ENCODE measurements around the gene SIX3. TPM values are rescaled to one million over a fixed set of nuclear protein-coding genes. Genes with fewer than 3 reads are reported as not detected.

SIX3 gene
- polyA plus RNA-seq, 1 of the 3 experiments (the other 2 are of a cell fraction), result 0.58 TPM

DNA sequence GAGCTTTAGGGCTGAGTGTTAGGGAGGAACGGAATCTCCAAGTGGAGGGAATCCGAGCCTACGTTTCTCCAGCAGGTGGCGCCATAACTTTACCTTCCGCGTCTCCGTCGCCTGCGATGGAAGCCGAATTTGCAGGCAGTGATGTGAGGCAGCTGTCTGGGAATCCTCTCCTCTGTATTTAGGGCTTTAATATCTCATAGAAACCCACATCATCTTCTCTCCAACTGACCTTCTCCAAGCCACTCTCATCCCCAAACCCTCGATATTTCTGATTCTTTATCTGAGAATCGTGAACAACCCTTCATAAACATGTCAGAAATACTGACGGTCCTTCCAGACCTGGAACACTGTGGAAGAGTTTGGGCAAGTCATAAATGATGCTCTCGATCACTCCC, 40.2 kb downstream of the SIX3 start:
- 11% methylated on average over 14 of the region's 14 CpGs for WGBS (ENCODE audit: low lambda C conversion rate)
- H3K4me3 ChIP-seq (ENCODE audit: low read depth in 2 of 2, low read length in 1 of 2), result peak overlapping the region in 1 of 2 experiments; percentile 10; a peak in 1 of 4 replicates
- ChIA-PET POLR2A (interaction anchor here (1.0 kb wide), 1 partner anchor 188 kb away, joined by 3 read pairs; no protein-coding TSS in a partner anchor), CTCF (interaction anchor here (0.5 to 12.3 kb wide), 127 partner anchors 8 to 937 kb away, joined by 3 to 318 read pairs (median 4); partner anchors contain the start of genes CAMKMT, PREPL, SIX2 and SRBD1)
- no peak overlapping the region for H3K27ac ChIP-seq (ENCODE audit: low read depth in 2 of 2, low read length in 1 of 2)
- no peak overlapping the region; the same call in 1 of the 2 replicates for H2AFZ ChIP-seq (ENCODE audit: low read depth)
- H4K20me1 ChIP-seq (ENCODE audit: insufficient read depth), result no peaks in the 10 kb centered on the region
- H3K36me3 ChIP-seq (replicated peaks in 1 of 2; ENCODE audit: control insufficient read depth in 1 of 2, insufficient read depth in 2 of 2, low read length in 1 of 2), result no peaks in the 10 kb centered on the region
- no peaks in the 10 kb centered on the region for H3K27me3 ChIP-seq (ENCODE audit: insufficient read depth)
- no peaks in the 10 kb centered on the region for H3F3A ChIP-seq (replicated peaks; ENCODE audit: insufficient read depth)
- H3K4me2 ChIP-seq, result no peak overlapping the region
- no peaks in the 10 kb centered on the region; a peak in 1 of 4 replicates for H3K4me1 ChIP-seq (ENCODE audit: control insufficient read depth in 1 of 2, insufficient read depth in 2 of 2, low read depth in 1 of 2, low read length in 1 of 2)
- H3K9ac ChIP-seq, result no peak overlapping the region
- no peaks in the 10 kb centered on the region for H3K9me2 ChIP-seq
- H3K79me2 ChIP-seq (ENCODE audit: insufficient read depth), result no peaks in the 10 kb centered on the region
- no peaks in the 10 kb centered on the region for H3K9me3 ChIP-seq
- peak; percentile 87 for DNase-seq
- no peak for TF ChIP-seq EZH2phosphoT487 (IDR thresholded peaks at IDR 0.05; ENCODE audit: borderline replicate concordance, low read depth)
- TF ChIP-seq YY1 (IDR thresholded peaks at IDR 0.05; ENCODE audit: low read depth), result no peak
- TF ChIP-seq, protein P1, sequence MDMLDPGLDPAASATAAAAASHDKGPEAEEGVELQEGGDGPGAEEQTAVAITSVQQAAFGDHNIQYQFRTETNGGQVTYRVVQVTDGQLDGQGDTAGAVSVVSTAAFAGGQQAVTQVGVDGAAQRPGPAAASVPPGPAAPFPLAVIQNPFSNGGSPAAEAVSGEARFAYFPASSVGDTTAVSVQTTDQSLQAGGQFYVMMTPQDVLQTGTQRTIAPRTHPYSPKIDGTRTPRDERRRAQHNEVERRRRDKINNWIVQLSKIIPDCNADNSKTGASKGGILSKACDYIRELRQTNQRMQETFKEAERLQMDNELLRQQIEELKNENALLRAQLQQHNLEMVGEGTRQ (IDR thresholded peaks at IDR 0.05; ENCODE audit: borderline replicate concordance, low read depth, low read length), result no peak
- TF ChIP-seq, protein P2, sequence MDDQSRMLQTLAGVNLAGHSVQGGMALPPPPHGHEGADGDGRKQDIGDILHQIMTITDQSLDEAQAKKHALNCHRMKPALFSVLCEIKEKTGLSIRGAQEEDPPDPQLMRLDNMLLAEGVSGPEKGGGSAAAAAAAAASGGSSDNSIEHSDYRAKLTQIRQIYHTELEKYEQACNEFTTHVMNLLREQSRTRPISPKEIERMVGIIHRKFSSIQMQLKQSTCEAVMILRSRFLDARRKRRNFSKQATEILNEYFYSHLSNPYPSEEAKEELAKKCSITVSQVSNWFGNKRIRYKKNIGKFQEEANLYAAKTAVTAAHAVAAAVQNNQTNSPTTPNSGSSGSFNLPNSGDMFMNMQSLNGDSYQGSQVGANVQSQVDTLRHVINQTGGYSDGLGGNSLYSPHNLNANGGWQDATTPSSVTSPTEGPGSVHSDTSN (IDR thresholded peaks at IDR 0.05), result no peak
- peak; percentile 32; the same call in 1 of the 2 replicates for TF ChIP-seq NRF1 (IDR thresholded peaks at IDR 0.05; ENCODE audit: low read depth, low read length)
- TF ChIP-seq MEF2A (IDR thresholded peaks at IDR 0.05; ENCODE audit: borderline replicate concordance, low read depth), result no peak
- TF ChIP-seq RCOR1 (IDR thresholded peaks at IDR 0.05; ENCODE audit: low read length), result no peak
- TF ChIP-seq FOSL2 (IDR thresholded peaks at IDR 0.05; ENCODE audit: borderline replicate concordance, low read depth), result no peak
- TF ChIP-seq, protein P3, sequence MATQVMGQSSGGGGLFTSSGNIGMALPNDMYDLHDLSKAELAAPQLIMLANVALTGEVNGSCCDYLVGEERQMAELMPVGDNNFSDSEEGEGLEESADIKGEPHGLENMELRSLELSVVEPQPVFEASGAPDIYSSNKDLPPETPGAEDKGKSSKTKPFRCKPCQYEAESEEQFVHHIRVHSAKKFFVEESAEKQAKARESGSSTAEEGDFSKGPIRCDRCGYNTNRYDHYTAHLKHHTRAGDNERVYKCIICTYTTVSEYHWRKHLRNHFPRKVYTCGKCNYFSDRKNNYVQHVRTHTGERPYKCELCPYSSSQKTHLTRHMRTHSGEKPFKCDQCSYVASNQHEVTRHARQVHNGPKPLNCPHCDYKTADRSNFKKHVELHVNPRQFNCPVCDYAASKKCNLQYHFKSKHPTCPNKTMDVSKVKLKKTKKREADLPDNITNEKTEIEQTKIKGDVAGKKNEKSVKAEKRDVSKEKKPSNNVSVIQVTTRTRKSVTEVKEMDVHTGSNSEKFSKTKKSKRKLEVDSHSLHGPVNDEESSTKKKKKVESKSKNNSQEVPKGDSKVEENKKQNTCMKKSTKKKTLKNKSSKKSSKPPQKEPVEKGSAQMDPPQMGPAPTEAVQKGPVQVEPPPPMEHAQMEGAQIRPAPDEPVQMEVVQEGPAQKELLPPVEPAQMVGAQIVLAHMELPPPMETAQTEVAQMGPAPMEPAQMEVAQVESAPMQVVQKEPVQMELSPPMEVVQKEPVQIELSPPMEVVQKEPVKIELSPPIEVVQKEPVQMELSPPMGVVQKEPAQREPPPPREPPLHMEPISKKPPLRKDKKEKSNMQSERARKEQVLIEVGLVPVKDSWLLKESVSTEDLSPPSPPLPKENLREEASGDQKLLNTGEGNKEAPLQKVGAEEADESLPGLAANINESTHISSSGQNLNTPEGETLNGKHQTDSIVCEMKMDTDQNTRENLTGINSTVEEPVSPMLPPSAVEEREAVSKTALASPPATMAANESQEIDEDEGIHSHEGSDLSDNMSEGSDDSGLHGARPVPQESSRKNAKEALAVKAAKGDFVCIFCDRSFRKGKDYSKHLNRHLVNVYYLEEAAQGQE (IDR thresholded peaks at IDR 0.05; ENCODE audit: low read depth, low read length), result no peak
- TF ChIP-seq, protein P4, sequence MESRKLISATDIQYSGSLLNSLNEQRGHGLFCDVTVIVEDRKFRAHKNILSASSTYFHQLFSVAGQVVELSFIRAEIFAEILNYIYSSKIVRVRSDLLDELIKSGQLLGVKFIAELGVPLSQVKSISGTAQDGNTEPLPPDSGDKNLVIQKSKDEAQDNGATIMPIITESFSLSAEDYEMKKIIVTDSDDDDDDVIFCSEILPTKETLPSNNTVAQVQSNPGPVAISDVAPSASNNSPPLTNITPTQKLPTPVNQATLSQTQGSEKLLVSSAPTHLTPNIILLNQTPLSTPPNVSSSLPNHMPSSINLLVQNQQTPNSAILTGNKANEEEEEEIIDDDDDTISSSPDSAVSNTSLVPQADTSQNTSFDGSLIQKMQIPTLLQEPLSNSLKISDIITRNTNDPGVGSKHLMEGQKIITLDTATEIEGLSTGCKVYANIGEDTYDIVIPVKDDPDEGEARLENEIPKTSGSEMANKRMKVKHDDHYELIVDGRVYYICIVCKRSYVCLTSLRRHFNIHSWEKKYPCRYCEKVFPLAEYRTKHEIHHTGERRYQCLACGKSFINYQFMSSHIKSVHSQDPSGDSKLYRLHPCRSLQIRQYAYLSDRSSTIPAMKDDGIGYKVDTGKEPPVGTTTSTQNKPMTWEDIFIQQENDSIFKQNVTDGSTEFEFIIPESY (IDR thresholded peaks at IDR 0.05; ENCODE audit: borderline replicate concordance, low read depth), result no peak
- TF ChIP-seq ELF1 (IDR thresholded peaks at IDR 0.05), result no peak
- TF ChIP-seq RFX5 (IDR thresholded peaks at IDR 0.05; ENCODE audit: low read length), result no peak
- TF ChIP-seq, protein P5, sequence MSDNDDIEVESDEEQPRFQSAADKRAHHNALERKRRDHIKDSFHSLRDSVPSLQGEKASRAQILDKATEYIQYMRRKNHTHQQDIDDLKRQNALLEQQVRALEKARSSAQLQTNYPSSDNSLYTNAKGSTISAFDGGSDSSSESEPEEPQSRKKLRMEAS (IDR thresholded peaks at IDR 0.05; ENCODE audit: low read depth), result no peak
- TF ChIP-seq SIN3A (IDR thresholded peaks at IDR 0.05; ENCODE audit: borderline replicate concordance, low read depth, low read length), result no peak
- TF ChIP-seq MXI1 (IDR thresholded peaks at IDR 0.05; ENCODE audit: low read depth, low read length), result no peak
- TF ChIP-seq CHD2 (IDR thresholded peaks at IDR 0.05; ENCODE audit: low read length, partially characterized antibody), result peak; percentile 68
- TF ChIP-seq TCF12 (IDR thresholded peaks at IDR 0.05), result no peak
- no peak for TF ChIP-seq TAF1 (IDR thresholded peaks at IDR 0.05; ENCODE audit: borderline replicate concordance, low read depth, low read length)
- no peak for TF ChIP-seq EP300 (IDR thresholded peaks at IDR 0.05; ENCODE audit: borderline replicate concordance in 1 of 2, low read depth in 1 of 2, low read length in 1 of 2)
- TF ChIP-seq RAD21 (IDR thresholded peaks at IDR 0.05; ENCODE audit: low read length), result peak; percentile 100
- no peak for TF ChIP-seq TEAD4 (IDR thresholded peaks at IDR 0.05; ENCODE audit: borderline replicate concordance, insufficient read depth)
- TF ChIP-seq RXRA (IDR thresholded peaks at IDR 0.05; ENCODE audit: borderline replicate concordance, low read depth), result no peak
- TF ChIP-seq, protein P6, sequence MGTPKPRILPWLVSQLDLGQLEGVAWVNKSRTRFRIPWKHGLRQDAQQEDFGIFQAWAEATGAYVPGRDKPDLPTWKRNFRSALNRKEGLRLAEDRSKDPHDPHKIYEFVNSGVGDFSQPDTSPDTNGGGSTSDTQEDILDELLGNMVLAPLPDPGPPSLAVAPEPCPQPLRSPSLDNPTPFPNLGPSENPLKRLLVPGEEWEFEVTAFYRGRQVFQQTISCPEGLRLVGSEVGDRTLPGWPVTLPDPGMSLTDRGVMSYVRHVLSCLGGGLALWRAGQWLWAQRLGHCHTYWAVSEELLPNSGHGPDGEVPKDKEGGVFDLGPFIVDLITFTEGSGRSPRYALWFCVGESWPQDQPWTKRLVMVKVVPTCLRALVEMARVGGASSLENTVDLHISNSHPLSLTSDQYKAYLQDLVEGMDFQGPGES (IDR thresholded peaks at IDR 0.05; ENCODE audit: low read depth, low read length), result no peak
